GM19328 (cell line): Measurements from ENCODE around the gene POC1A.

Experiments
- ATAC-seq: cut with Tn5 transposase; IDR thresholded peaks from one replicate; pipeline ENCODE4 v1.9.1; 2021; ENCODE audit warnings: mild to moderate bottlenecking, moderate library complexity; ENCODE audit not compliant: unreplicated experiment

The POC1A gene

DNA sequence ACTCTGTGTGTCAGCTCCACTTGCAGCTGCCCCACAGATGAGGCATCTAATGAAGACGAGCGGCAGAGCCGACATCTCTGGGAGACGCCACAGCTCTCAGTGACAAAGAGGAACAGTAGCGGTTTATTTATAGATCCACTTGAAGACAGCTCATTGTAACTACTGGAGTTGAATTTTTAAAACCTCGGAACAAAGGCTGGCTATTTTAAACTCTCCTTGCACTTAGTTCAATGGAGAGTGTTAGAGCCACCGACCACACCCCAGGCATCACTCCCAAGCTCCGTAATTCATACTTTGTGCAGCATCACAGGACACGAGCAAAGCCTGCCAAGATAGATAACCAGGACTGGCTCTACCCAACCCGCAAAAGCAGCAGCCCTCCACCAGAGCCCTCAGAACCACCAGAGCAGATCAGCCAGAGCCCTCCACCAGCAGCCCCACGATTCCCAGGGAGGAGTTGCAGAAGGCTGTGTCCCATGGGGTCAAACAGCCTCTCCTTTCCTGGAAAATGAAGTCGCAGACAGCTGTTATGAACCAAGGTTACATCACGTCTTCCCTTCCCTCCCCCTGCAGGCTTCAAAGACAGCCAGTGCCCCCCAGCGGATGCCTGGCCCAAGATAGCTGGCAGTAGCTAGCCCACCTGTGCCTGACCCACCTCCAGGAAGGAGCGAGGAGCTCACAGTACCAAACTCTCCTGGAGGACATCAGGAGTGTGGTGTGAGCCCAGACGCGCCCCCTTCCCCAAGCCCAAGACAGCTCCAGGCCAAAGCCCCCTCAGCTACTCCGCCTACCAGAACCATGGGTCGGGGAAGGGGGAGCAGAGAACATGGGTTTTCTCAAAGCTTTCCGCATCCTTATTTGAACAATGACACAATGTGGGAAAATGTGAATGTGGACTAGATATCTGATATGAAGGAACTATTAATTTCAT lies 45.7 kb downstream of the POC1A start:
- no peak for ATAC-seq

DNA sequence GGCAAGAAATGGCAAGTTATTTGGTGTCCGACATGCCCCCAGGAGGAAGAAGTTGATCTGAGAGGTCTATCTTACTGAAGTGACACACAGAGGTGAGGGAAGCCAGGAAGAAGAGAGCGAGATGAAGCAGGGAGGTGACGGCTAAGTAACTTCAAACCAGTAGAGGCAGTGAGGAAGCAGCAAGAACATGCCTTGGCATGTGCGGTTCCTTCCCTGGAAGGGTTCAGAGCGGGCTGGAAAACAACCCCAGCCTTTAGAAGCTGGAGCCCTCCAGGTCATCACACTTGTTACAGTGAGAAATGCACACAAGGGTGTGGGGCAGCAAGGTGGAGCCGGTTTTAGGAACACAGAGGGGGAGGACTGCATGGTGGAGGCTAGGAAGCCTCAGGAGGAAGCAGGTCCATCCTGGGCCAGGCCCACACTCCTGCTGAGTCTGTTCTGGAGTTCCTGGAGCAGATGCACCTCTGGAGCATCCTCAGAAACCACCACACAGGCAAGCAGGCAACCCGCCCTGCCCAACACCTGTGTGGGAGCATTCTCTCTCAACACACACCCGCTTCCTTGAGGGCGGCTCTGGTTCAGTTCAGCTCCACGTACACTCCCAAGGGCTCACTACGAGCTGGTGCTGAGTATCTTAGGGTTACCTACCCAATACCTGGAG lies 47.1 kb downstream of the POC1A start:
- no peak for ATAC-seq

DNA sequence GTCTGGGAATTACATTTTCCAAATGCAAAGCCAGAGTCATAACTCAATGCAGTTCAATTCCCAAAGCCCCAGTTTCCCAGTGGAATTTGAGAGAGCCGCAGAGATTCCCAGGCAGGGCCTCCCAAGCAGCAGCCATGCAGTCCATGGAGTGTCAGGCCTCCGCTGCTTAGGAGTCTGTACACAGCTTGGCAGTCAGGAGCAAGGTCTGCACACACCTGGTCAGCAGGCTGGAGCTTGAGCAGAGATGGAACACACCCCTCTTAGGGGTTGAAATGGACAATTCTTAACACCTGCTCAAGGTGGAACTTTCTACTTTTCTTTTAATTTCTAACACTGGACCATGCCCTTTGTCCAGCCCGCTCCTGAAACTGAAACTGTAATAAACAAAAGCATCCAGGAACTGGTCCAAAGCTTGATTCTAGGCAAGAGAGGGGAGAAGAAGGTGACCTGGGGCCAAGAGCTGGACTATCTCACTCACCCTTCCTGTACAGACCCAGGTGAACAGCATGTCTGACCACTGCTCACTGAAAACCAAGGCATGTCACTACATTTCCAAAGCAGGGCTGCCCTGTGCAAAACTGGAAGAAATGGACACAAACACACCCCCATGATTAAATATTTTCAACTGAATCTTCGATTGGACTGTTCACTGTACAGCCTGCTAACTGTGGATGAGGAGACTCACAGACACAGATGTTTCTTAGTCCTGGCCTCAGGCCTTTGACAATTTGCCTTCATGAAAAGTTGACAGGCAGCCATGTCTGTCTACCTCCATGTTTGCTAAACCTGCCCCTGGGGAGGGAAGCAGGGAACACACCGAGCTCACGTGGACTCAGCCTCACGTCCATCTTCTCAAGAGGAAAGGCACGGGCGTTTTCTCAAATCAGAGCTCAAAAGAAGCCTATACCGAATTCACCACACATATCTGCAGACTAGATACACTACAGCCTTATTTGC lies 49.3 kb downstream of the POC1A start:
- ATAC-seq = no peak

DNA sequence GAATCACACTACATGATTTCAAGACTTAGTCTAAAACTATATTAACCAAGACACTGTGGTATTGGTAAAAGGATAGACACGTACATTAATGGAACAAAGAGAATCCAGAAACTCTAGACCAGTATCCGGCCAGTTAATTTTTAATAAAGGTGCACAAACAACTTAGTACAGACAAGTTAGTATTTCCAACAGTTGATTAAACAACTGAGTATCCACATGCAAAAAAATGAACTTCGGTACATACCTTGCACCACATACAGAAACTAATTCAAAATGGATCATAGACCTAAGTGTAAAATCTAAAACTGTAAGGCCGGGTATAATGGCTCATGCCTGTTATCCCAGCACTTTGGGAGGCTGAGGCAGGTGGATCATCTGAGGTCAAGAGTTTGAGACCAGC lies 51.3 kb downstream of the POC1A start:
- ATAC-seq = no peak

DNA sequence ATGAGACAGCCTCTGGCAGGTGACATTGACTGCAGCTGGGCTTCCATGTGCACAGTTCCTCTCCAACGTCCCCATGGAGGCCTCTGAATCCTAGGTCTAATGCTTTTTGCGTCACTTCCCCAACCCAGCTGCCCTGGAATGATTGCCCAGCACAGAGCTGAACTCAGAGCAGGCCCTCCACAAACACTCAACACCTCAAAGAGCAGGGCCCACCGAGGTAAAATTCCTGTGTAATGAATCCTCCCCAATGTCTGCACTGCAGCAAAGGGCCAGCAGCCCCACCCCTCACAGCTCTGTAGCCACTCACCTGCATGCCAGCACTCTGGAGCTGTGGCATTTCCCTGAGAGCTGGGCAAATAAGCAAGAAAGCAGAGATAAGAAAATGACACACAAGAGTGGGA lies 55.2 kb downstream of the POC1A start:
- no peak for ATAC-seq

DNA sequence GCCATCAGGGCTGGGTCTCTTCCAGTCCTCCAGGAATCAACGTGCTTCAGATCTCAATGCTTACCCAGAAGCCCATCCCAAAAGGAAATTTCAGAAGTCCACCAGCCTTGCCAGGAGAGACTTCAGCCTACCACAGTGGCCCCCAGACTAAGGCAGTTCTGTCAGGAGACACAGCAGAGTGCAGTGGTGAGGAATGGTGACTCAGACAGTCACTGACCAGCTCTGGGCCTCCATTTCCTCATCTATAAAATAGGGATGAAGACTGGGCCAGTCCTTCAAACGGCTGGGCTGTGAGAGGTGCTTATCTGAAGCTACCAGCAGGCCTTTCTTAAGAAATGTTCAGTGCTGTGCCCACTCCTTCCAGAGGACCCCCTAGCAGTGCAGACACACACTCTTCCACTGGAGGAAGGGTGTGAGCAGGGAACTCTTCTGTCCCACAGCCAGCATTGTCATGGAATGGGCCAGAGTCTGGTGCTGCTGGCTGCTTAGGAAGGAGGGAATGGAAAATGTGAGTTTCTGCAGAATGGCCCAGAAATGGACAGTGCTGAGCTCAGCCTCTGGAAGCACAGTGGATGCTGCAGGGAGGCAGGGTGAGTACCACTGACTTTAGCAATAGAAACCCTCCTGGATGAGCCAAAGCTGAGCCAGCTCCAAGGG lies 56.2 kb downstream of the POC1A start:
- no peak for ATAC-seq

DNA sequence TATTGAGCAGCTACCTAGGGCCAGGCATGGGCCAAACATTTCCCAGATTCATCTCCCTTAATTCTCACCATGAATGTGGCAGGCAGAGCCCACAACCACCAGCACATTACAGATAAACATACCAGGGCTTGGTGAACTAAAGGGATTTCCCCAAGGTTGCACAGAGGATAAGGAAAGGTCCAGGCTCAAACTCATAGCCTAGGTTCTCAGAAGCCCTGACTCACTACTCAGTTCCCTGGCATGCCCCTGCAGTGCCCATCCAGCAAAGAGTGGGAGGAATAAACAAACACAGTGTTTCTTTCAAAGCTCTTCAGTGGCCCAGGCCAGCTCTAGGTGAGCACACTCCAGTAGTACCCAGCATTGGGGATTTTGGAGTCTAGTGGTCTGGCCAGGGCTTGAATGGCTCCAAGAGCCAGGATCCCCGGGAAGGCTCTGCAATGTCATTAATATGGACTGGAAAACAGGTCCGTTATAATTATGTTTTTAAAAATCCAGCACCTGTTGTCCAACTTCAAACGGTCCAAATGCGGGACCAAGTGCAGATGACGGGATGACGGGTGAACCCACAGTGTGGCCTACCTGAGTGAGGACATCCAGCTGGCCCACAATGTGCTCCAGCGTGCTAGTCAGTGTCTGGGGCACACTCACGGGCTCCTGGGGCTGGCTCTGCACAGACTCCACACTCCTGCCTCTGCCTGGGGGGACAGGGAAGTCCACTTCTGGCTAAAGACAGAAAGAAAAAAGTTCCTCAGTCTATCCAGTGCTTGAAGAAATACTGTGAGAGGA lies 58.0 kb downstream of the POC1A start:
- ATAC-seq = no peak

DNA sequence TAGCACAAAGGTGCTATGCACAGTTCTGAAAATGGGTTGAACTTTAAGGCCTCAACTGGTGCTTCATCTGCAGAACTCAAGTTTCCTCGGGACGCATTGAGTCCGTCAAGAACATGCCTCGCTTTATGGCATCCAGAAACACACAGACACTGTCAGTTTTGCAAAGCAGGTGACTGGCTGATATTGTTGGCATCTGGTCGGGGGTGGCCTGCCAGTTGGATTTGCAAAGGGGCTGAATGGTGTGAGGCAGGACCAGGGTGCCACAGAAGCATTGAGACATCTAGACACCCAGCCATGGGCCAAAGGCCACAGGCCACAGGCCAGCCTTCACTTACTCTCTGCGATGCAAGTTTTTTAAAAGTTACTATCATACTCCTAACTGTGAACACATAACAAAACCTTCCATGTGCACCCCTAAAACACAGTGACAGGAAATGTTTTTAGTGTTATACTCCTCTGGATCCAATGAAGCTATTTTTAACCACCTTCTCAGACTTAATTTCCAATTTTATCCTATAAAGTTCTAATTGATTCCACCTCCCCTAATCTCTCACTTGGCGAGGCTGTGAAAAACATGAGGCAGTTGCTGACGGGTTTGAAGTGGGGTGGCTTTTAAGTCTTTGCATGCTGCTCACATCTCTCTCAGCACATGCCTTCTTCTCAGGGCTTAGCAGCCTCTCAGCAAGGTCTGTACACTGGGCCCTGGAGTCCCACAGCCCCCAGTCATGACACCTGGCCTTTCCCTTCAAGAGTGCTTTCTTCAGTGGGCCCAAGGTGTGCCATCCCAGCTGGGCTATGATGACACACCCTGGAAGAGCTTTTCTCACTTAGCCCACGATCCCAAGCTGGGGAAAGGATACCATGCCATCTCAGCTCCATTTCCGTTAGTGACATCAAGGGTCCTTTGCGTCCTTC lies 59.4 kb downstream of the POC1A start:
- no peak for ATAC-seq

DNA sequence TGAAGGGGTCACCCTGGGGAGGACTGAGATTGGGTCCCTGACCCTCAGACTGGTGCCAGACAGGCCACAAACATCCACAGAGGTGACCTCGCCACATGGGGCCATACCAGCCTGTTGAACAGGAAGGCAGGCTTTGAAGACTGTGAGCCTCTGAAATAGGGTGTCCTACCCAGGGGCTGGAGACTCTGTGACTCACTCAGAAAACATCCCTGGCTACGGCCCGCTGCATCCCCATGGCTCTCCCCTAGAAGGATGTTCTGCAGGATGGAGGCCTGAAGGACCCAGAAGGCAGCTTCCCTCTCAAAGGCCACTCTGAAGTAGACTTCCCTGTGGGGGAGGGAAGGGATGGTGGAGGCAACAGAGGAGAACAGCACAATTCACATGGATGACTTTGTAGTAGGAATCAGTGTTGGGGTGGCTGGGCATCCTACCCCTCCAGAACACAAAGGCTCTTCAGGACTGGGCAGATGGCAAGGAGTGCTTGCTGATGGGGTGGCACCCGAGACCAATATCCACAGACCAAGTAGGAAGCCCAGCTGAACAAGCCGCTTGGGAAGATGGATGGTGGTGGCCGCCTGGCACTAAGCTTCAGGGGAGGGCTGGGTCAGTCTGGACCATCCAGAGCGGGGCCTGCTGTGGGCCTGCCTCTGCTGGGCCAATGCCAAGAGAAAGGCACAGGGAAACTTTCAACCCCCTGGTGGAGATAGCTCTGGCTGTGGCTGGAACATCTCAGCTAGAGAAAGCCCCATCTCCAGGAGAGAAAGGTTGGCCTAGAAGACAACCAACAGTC lies 60.3 kb downstream of the POC1A start:
- ATAC-seq = no peak

DNA sequence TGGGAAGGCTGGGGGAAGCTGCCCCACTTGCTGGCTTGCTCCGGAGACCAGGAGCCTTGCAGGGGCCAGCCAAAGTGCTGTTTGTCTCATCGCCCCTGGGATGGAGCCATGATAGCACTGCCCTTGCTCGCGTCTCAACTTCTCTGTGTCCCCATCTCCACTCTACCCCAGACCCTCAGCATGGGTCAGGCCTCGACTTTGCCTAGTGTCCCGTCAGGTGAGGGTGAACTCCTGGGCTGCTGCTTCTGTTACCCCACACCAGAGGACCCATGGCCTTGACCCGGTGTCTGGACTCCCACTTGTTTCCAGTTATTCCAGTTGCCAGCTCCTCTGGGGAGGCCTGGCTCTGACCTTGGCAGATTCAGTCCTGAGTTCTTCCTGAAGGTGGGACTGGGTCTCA lies 61.3 kb downstream of the POC1A start:
- no peak for ATAC-seq

DNA sequence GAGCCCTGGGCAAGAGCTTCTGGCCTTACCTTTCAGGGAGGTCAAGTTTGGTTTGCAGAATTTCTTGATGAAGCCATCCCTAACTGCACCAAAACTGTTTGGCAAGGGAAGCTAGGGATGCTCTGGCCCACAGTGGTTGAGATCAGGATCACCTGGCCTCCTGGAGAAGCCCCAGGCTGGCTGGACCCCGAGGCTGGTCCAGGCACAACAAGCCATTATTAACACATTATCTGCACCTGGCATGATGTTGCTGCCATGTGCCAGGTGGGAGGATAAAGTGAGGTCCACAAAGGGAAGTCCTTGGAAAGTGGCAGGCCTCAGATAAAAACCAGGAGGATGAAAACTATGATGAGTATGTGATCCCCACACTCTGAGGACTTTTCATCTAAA lies 62.0 kb downstream of the POC1A start:
- no peak for ATAC-seq

DNA sequence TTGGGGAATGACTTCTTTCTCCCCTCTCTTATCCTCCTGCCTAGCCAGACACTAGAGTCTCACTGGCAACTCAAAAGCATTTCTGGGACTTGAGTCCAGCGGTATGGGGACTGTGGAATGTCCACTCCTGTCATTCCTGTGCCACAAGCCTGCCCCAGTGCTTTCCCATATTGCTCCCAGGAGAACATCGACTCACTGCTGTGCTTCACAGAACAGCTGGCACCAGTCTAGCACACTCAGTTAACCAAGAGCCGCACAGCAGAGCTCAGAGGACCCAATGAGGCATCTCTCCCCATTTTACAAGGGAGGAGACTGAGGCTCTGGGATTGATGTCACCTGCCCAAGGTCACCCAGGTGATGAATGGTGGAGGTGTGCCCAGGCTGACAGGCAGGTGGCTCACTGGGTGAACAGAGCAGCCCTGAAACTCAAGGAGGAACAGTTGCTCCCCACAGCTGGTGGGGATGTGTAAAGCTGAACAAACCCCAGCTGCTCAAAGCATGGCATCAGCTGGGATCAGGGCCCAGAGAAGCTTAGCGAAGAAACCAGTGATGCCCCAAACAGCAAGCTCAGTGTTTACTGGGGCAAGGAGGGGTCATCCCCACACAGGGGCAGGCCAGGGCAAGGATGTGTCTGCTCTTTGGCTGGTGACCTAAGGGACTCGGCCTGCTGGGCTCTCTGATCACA lies 62.5 kb downstream of the POC1A start:
- no peak for ATAC-seq

DNA sequence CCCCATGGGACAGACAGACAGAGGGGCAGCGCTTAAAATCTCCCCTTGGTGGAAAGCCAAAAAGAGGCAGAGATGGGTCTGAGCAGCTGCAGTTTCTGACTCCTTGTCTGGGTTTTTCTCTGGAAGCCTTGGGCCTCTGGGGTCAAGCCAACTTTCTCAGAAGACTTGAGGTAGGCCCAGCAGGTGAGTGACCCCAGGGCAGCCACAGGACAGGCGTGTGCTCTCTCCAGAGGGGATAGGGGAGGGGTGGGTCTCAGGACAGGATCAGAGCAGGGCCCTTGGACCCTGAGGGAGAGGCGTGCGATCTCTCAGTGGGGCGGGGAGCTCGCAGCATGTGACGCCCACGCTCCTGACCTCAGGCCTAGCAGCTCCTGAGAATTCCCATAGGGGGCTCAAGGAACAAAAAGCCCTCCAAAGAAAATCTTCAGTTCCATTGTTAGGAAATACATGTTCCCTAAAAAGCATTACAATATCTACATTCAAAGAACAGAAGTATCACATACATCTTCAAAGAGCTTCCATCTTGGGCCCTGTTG lies 63.2 kb downstream of the POC1A start:
- no peak for ATAC-seq

DNA sequence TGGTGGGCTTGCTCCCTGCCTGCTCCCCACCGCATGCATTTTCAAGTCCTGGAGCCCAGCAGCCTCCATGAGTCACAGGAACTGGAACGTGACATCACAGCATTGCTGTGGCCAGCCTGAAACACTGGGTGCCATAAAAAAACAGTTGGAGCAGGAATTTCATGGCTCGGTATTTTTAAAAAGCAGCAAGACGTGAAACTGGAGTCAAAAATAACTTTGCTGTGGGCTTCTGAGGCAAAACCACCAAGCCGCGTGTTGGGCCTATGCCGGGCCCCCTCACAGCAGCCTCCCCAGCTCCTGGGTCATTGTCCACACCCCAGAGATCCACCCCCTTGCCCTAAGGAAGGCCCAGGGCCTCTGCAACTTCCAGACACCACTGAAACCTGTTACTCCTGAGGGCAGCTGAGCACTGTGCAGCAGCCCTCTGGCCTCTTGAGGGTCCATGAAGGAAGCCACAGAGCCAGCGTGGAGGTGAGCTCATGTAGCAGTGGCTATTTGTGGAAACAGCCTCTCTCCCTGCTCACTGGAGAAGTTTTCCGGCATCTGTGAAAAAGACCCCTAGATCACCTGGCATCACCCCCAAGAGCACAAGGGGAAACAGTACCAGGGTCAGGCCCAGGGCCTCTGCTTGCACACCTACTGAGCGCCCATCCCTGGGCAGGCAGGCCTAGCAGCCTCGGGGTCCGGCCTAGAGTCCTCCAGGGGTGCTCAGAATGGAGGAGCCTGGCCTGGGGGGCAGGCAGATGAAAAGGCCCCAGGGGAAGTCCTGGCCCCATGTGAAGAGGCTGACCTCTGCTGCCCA lies 63.9 kb downstream of the POC1A start:
- ATAC-seq = no peak

DNA sequence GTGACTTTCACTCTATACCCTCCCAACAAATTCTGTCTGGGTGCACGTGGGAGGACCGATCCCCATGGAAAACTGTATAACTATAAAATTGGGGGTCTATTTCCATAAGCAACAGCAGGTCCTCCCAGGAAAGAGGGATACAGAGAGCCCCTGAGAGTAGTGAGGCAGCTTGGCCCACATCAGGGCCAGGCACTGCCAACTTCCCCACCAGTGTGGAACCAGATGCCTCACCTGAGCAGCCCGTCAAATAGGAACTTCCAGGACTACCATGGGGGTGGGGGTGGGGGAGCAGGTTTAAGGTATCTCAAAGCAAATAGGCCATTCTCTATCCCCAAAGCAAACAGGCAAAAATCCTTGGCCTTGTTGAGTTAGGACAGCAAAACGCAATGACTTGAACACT lies 64.5 kb downstream of the POC1A start:
- no peak for ATAC-seq
